Measurements from ENCODE around the gene ZNF433. TPM values are rescaled to one million over a fixed set of nuclear protein-coding genes. Genes with fewer than 3 reads are reported as not detected.

The ZNF433 gene
- total and polyA plus RNA-seq, 10 of the 15 experiments (the other 5 are each of a cell fraction or from before 2014, with no cell fraction given): 0.79 to 2.9 (median 1.7) TPM

DNA sequence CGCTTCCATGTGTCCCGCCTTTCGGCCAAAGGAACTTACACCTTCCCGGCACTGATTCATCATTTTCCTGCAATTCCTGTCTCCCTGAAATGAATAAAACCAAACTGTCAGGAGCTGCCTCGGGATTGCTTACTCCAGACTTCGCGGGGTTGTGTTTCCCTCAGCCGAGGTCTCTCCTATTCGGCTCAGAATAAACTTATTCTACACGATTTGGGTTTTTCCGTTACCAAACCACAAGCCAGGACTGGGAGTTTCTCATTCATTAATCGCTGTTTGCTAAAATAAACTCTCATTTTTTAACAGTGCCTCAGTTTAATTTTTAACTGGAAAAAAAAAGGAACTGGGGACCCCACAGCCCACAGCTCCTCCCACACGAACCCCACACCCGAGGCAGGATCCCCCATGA, 16.6 kb upstream of the ZNF433 start:
- WGBS (ENCODE audit: insufficient coverage, insufficient replicate concordance, low lambda C conversion rate, missing lambda C conversion rate): 8% methylated on average over 14 of the region's 14 CpGs
- H3K9me3 ChIP-seq (replicated peaks; ENCODE audit: control insufficient read depth, insufficient read depth, low read length): peaks cover 2% of the 10 kb centered on the region; the same call in 2 of the 3 replicates
- peak overlapping the region; percentile 92 for H3K4me2 ChIP-seq (ENCODE audit: control insufficient read depth, insufficient read depth)
- H3K79me2 ChIP-seq (ENCODE audit: control insufficient read depth, insufficient read depth, low read length): peaks cover 1% of the 10 kb centered on the region; the same call in 1 of the 2 replicates
- H3K36me3 ChIP-seq (ENCODE audit: control insufficient read depth in 2 of 2, insufficient read depth in 2 of 2, low read length in 1 of 2): no peaks in the 10 kb centered on the region
- ChIA-PET POLR2A (interaction anchor here (0.8 to 1.7 kb wide), 4 partner anchors 59 to 127 kb away, joined by 3 to 5 read pairs (median 4); partner anchors contain the start of gene ZNF700), RAD21 (ENCODE audit: unreplicated experiment) (interaction anchor here (1.1 to 3.8 kb wide), 8 partner anchors 52 to 255 kb away, joined by 5 to 22 read pairs (median 8); partner anchors contain the start of genes ZNF20, ZNF700 and ZNF763), CTCF (interaction anchor here (0.6 to 7.3 kb wide), 10 partner anchors 9 to 489 kb away, joined by 3 to 44 read pairs (median 6); partner anchors contain the start of genes ZNF20, ZNF700 and ZNF763), SMC1A (ENCODE audit: uncharacterized antibody, unreplicated experiment) (interaction anchor here (0.8 to 1.9 kb wide), 8 partner anchors 10 to 255 kb away, joined by 3 to 8 read pairs (median 3); partner anchors contain the start of genes ZNF700 and ZNF763)
- FAIRE-seq (no peak), ATAC-seq (peak; percentile 44), DNase-seq (ENCODE audit: low read depth, low spot score) (no peak)
- peak overlapping the region; percentile 67 for H3K27ac ChIP-seq (ENCODE audit: control insufficient read depth, insufficient read depth)
- H3K27me3 ChIP-seq (replicated peaks in 1 of 2; ENCODE audit: control insufficient read depth in 2 of 2, insufficient read depth in 2 of 2, low read length in 1 of 2): no peaks in the 10 kb centered on the region
- no peaks in the 10 kb centered on the region for H3K4me1 ChIP-seq (ENCODE audit: control insufficient read depth, insufficient read depth, low read length)
- intact Hi-C loops (cut with micrococcal nuclease; ENCODE audit: unreplicated experiment) (loop anchor here (2.0 to 5.0 kb wide), 3 partner anchors 50 to 130 kb away; no protein-coding TSS in a partner anchor), in situ Hi-C loops (cut with MboI) (no loop called here)
- no TSS peak for BruUV-seq (replicated peaks)
- H4K20me1 ChIP-seq (ENCODE audit: control insufficient read depth, insufficient read depth): no peaks in the 10 kb centered on the region
- H3K4me3 ChIP-seq: peak overlapping the region; percentile 86
- H3K9ac ChIP-seq (ENCODE audit: control insufficient read depth, insufficient read depth, low read length): peak overlapping the region; percentile 81
- H2AFZ ChIP-seq (ENCODE audit: control insufficient read depth, low read depth, low read length): peak overlapping the region; percentile 97
- TF ChIP-seq IKZF2 (IDR thresholded peaks at IDR 0.05) (peak; percentile 10 to 37; a peak in 3 of 4 replicates), TBL1XR1 (IDR thresholded peaks at IDR 0.05; ENCODE audit: low read depth, low read length) (peak; percentile 1; the same call in 1 of the 2 replicates), CBFB (IDR thresholded peaks at IDR 0.05; ENCODE audit: low read depth) (no peak), EZH2 (IDR thresholded peaks at IDR 0.05; ENCODE audit: borderline replicate concordance, control insufficient read depth, low read depth, low read length) (no peak), CBX5 (IDR thresholded peaks at IDR 0.05; ENCODE audit: low read depth) (no peak), ZZZ3 (IDR thresholded peaks at IDR 0.05; ENCODE audit: control insufficient read depth, insufficient read length, low read depth) (no peak), POLR2AphosphoS2 (IDR thresholded peaks at IDR 0.05; ENCODE audit: low read depth, low read length) (no peak), BHLHE40 (IDR thresholded peaks at IDR 0.05; ENCODE audit: borderline replicate concordance in 1 of 2, low read depth in 2 of 2, low read length in 1 of 2) (no peak), NBN (IDR thresholded peaks at IDR 0.05) (no peak), PAX5 (IDR thresholded peaks at IDR 0.05; ENCODE audit: borderline replicate concordance, low read depth, low read length) (no peak), SIN3A (IDR thresholded peaks at IDR 0.05; ENCODE audit: low read depth, low read length) (no peak), CBX3 (IDR thresholded peaks at IDR 0.05; ENCODE audit: borderline replicate concordance, low read depth) (no peak), NFIC (IDR thresholded peaks at IDR 0.05; ENCODE audit: low read depth, low read length) (no peak), TCF12 (IDR thresholded peaks at IDR 0.05; ENCODE audit: low read depth, low read length) (no peak), NRF1 (conservative IDR thresholded peaks at IDR 0.05; ENCODE audit: low read depth, low read length) (no peak), STAT3 (IDR thresholded peaks at IDR 0.05; ENCODE audit: low read depth, low read length) (no peak), NR2C1 (IDR thresholded peaks at IDR 0.05) (no peak), CHD1 (IDR thresholded peaks at IDR 0.05; ENCODE audit: low read depth, low read length) (no peak), SMAD5 (IDR thresholded peaks at IDR 0.05; ENCODE audit: low read depth) (no peak)
- TF ChIP-seq, protein P1, sequence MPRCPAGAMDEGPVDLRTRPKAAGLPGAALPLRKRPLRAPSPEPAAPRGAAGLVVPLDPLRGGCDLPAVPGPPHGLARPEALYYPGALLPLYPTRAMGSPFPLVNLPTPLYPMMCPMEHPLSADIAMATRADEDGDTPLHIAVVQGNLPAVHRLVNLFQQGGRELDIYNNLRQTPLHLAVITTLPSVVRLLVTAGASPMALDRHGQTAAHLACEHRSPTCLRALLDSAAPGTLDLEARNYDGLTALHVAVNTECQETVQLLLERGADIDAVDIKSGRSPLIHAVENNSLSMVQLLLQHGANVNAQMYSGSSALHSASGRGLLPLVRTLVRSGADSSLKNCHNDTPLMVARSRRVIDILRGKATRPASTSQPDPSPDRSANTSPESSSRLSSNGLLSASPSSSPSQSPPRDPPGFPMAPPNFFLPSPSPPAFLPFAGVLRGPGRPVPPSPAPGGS (IDR thresholded peaks at IDR 0.05; ENCODE audit: borderline replicate concordance, insufficient read depth, low read depth, low read length, poor library complexity, severe bottlenecking): no peak
- TF ChIP-seq, protein P2, sequence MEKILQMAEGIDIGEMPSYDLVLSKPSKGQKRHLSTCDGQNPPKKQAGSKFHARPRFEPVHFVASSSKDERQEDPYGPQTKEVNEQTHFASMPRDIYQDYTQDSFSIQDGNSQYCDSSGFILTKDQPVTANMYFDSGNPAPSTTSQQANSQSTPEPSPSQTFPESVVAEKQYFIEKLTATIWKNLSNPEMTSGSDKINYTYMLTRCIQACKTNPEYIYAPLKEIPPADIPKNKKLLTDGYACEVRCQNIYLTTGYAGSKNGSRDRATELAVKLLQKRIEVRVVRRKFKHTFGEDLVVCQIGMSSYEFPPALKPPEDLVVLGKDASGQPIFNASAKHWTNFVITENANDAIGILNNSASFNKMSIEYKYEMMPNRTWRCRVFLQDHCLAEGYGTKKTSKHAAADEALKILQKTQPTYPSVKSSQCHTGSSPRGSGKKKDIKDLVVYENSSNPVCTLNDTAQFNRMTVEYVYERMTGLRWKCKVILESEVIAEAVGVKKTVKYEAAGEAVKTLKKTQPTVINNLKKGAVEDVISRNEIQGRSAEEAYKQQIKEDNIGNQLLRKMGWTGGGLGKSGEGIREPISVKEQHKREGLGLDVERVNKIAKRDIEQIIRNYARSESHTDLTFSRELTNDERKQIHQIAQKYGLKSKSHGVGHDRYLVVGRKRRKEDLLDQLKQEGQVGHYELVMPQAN (conservative IDR thresholded peaks at IDR 0.05): no peak

Data from GM12878 (cell line).